GM12874 (cell line): ENCODE results near the gene ZDHHC14.

ENCODE experiments used
- CTCF ChIP-seq: IDR thresholded peaks from 2 replicates; pipeline ENCODE4 v1.5.1; 2011; ENCODE audit warnings: low read depth, mild to moderate bottlenecking, control low read depth, low read length, moderate library complexity; ENCODE audit not compliant: insufficient read depth

ZDHHC14 gene

GRCh38 chr6:157346373-157346772 is 34.6 kb upstream of the ZDHHC14 start:
- no peak for TF ChIP-seq CTCF

GRCh38 chr6:157358287-157358686 is 22.7 kb upstream of the ZDHHC14 start:
- no peak for TF ChIP-seq CTCF

GRCh38 chr6:157361886-157362285 is 19.1 kb upstream of the ZDHHC14 start:
- TF ChIP-seq CTCF, result no peak

- no peak for TF ChIP-seq CTCF
These were observed 16.3 kb upstream of the ZDHHC14 start for GRCh38 chr6:157364705-157365104.

GRCh38 chr6:157366648-157367047 is 14.3 kb upstream of the ZDHHC14 start:
- TF ChIP-seq CTCF, result no peak

GRCh38 chr6:157368359-157369049 is 12.5 kb upstream of the ZDHHC14 start:
- TF ChIP-seq CTCF, result no peak

- no peak for TF ChIP-seq CTCF
These were observed 10.2 kb upstream of the ZDHHC14 start for GRCh38 chr6:157370755-157371154.
